ENCODE results near the gene BIRC7.

DNA sequence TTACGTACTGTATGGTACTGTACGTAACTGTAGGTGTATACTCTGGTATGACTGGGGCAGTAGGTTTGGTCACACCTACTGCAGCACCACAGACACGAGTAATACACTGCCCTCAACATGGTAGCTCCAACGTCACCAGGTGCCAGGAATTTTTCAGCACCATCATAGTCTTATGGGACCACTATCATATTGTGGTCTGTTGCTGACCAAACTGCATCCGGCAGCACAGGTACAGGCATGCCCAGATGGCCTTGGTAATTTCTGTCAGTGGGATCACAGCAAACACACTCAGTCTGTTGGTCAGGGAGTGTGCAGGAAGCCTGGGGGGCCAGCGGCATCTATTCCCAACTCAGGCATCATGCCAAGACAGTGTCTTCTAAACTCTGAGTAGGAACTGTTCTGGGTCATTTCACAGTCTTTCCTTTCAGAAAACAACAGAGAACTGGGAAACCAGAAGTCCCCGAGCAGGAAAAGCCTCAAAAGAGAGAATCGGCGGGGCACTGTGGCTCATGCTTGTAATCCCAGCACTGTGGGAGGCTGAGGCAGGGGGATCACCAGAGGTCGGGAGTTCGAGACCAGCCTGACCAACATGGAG is 25.6 kb upstream of the BIRC7 start:
- TF ChIP-seq, protein P1, sequence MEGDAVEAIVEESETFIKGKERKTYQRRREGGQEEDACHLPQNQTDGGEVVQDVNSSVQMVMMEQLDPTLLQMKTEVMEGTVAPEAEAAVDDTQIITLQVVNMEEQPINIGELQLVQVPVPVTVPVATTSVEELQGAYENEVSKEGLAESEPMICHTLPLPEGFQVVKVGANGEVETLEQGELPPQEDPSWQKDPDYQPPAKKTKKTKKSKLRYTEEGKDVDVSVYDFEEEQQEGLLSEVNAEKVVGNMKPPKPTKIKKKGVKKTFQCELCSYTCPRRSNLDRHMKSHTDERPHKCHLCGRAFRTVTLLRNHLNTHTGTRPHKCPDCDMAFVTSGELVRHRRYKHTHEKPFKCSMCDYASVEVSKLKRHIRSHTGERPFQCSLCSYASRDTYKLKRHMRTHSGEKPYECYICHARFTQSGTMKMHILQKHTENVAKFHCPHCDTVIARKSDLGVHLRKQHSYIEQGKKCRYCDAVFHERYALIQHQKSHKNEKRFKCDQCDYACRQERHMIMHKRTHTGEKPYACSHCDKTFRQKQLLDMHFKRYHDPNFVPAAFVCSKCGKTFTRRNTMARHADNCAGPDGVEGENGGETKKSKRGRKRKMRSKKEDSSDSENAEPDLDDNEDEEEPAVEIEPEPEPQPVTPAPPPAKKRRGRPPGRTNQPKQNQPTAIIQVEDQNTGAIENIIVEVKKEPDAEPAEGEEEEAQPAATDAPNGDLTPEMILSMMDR (IDR thresholded peaks at IDR 0.05): no peak
- TF ChIP-seq ARID4B (CRISPR knock-in tag; IDR thresholded peaks at IDR 0.05; ENCODE audit: borderline replicate concordance) (no peak), ZNF512 (CRISPR knock-in tag; IDR thresholded peaks at IDR 0.05; ENCODE audit: borderline replicate concordance) (no peak), ATF2 (CRISPR knock-in tag; IDR thresholded peaks at IDR 0.05; ENCODE audit: borderline replicate concordance, low read depth) (no peak), SP1 (CRISPR knock-in tag; conservative IDR thresholded peaks at IDR 0.05) (no peak)
- TF ChIP-seq, protein P2, sequence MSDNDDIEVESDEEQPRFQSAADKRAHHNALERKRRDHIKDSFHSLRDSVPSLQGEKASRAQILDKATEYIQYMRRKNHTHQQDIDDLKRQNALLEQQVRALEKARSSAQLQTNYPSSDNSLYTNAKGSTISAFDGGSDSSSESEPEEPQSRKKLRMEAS (CRISPR knock-in tag; IDR thresholded peaks at IDR 0.05): no peak
- TF ChIP-seq, protein P3, sequence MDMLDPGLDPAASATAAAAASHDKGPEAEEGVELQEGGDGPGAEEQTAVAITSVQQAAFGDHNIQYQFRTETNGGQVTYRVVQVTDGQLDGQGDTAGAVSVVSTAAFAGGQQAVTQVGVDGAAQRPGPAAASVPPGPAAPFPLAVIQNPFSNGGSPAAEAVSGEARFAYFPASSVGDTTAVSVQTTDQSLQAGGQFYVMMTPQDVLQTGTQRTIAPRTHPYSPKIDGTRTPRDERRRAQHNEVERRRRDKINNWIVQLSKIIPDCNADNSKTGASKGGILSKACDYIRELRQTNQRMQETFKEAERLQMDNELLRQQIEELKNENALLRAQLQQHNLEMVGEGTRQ (CRISPR knock-in tag; IDR thresholded peaks at IDR 0.05): no peak

Data from WTC11 (cell line).